ENCODE measurements around the gene MKI67.

GRCh38 chr10:128151031-128151430 is 24.8 kb upstream of the MKI67 start:
- TF ChIP-seq, protein P1, sequence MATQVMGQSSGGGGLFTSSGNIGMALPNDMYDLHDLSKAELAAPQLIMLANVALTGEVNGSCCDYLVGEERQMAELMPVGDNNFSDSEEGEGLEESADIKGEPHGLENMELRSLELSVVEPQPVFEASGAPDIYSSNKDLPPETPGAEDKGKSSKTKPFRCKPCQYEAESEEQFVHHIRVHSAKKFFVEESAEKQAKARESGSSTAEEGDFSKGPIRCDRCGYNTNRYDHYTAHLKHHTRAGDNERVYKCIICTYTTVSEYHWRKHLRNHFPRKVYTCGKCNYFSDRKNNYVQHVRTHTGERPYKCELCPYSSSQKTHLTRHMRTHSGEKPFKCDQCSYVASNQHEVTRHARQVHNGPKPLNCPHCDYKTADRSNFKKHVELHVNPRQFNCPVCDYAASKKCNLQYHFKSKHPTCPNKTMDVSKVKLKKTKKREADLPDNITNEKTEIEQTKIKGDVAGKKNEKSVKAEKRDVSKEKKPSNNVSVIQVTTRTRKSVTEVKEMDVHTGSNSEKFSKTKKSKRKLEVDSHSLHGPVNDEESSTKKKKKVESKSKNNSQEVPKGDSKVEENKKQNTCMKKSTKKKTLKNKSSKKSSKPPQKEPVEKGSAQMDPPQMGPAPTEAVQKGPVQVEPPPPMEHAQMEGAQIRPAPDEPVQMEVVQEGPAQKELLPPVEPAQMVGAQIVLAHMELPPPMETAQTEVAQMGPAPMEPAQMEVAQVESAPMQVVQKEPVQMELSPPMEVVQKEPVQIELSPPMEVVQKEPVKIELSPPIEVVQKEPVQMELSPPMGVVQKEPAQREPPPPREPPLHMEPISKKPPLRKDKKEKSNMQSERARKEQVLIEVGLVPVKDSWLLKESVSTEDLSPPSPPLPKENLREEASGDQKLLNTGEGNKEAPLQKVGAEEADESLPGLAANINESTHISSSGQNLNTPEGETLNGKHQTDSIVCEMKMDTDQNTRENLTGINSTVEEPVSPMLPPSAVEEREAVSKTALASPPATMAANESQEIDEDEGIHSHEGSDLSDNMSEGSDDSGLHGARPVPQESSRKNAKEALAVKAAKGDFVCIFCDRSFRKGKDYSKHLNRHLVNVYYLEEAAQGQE (IDR thresholded peaks at IDR 0.05; ENCODE audit: low read depth, low read length) = no peak
- TF ChIP-seq CTCF (IDR thresholded peaks at IDR 0.05) (no peak), POLR2AphosphoS5 (IDR thresholded peaks at IDR 0.05; ENCODE audit: low read depth, low read length) (no peak), JUND (IDR thresholded peaks at IDR 0.05) (no peak), RCOR1 (IDR thresholded peaks at IDR 0.05; ENCODE audit: low read length) (no peak), RFX5 (IDR thresholded peaks at IDR 0.05; ENCODE audit: low read length) (no peak), ZBTB33 (IDR thresholded peaks at IDR 0.05; ENCODE audit: borderline replicate concordance, low read depth) (no peak), EZH2phosphoT487 (IDR thresholded peaks at IDR 0.05; ENCODE audit: borderline replicate concordance, low read depth) (no peak), EP300 (IDR thresholded peaks at IDR 0.05; ENCODE audit: borderline replicate concordance in 1 of 2, low read depth in 1 of 2, low read length in 1 of 2) (no peak), SIN3A (IDR thresholded peaks at IDR 0.05; ENCODE audit: borderline replicate concordance, low read depth, low read length) (no peak), FOXJ3 (CRISPR knock-in tag; IDR thresholded peaks at IDR 0.05) (no peak), PBX3 (IDR thresholded peaks at IDR 0.05) (no peak)
